B cell (primary cell): ENCODE measurements around the gene LHPP. TPM values are rescaled to one million over a fixed set of nuclear protein-coding genes. Genes with fewer than 3 reads are reported as not detected.
"Not testable (repeated sequence)": the region's sequence is repeated elsewhere in the genome, so short reads cannot be mapped to it uniquely, and the experiment has no call there.

ENCODE experiments used
- ATAC-seq: fragments of 200-7000 bp; cut with Tn5 transposase; one replicate; pipeline ENCODE4 v1.10.0; 2021; ENCODE audit warnings: low read depth, mild to moderate bottlenecking, moderate number of reproducible peaks, moderate library complexity
- CTCF ChIA-PET: fragments of 350-600 bp; sonication (Branson Sonifier 250); formaldehyde crosslinking; loops from one replicate; lab custom pipeline; 2021; ENCODE audit warnings: antibody characterized with exemption, inconsistent platforms; lab: Charles Lee
- POLR2A ChIA-PET: fragments of 350-600 bp; sonication (Branson Sonifier 250); formaldehyde crosslinking; loops from one replicate; lab custom pipeline; 2021; ENCODE audit warnings: antibody characterized with exemption; lab: Charles Lee
- DNase-seq: peaks from one replicate; pipeline ENCODE4 v3.0.0; 2013
- H2AFZ ChIP-seq: 2 replicates; pipeline ENCODE4 v1.6.1; 2012; ENCODE audit warnings: mild to moderate bottlenecking, low read depth, low read length; ENCODE audit not compliant: insufficient read depth, poor library complexity, severe bottlenecking
- H3K27ac ChIP-seq, 2 donors: 1 replicate in 1 of 2; 2 replicates in 1 of 2; pipeline ENCODE4 v1.5.1; 2012 to 2013; ENCODE audit warnings: low read length in 2 of 2, mild to moderate bottlenecking in 2 of 2, moderate library complexity in 1 of 2
- H3K27me3 ChIP-seq, 4 experiments: fragments of 200-600 bp in 1 of 4; sonication (generic) in 1 of 4; replicated peaks in 1 of 4; 1 replicate in 2 of 4; 2 replicates in 2 of 4; pipeline versions ENCODE4 v1.6.1 to v1.7.0; 2013 to 2016; ENCODE audit warnings: low read length in 3 of 4, mild to moderate bottlenecking in 2 of 4, mixed read lengths in 1 of 4, moderate library complexity in 1 of 4; ENCODE audit not compliant: insufficient read depth in 4 of 4, control insufficient read depth in 3 of 4; ENCODE audit errors: control extremely low read depth in 1 of 4
- H3K36me3 ChIP-seq, 2 experiments: replicated peaks in 1 of 2; 1 replicate in 1 of 2; 2 replicates in 1 of 2; pipeline versions ENCODE4 v1.6.1 to v1.7.1; 2013; ENCODE audit warnings: low read length in 1 of 2; ENCODE audit not compliant: insufficient read depth in 2 of 2, control insufficient read depth in 1 of 2; ENCODE audit errors: control extremely low read depth in 1 of 2, extremely low read depth in 1 of 2
- H3K4me1 ChIP-seq, 2 donors: fragments of 200-600 bp in 1 of 2; sonication (generic) in 1 of 2; 1 replicate in 1 of 2; 2 replicates in 1 of 2; pipeline versions ENCODE4 v1.5.1 to v1.6.1; 2013 to 2017; ENCODE audit warnings: low read length in 2 of 2; ENCODE audit not compliant: control insufficient read depth in 2 of 2, insufficient read depth in 2 of 2
- H3K4me2 ChIP-seq: replicated peaks from 2 replicates; pipeline ENCODE3; 2012; ENCODE audit warnings: mild to moderate bottlenecking, low read depth, low read length; ENCODE audit not compliant: poor library complexity, severe bottlenecking
- H3K4me3 ChIP-seq, 5 experiments: fragments of 200-600 bp in 1 of 5; sonication (generic) in 1 of 5; 1 replicate in 3 of 5; 2 replicates in 2 of 5; pipeline versions ENCODE4 v1.5.1 to v1.7.0; 2011 to 2016; ENCODE audit warnings: low read length in 4 of 5, mild to moderate bottlenecking in 4 of 5, low read depth in 2 of 5, control low read depth in 1 of 5, moderate library complexity in 1 of 5; ENCODE audit not compliant: insufficient read depth in 1 of 5; ENCODE audit errors: control extremely low read depth in 1 of 5, extremely low read depth in 1 of 5
- H3K79me2 ChIP-seq: fragments of 200-600 bp; sonication (generic); one replicate; pipeline ENCODE4 v1.6.0; 2016; ENCODE audit warnings: low read length; ENCODE audit not compliant: control insufficient read depth, insufficient read depth
- H3K9ac ChIP-seq: fragments of 200-600 bp; sonication (generic); 2 replicates; pipeline ENCODE4 v1.6.1; 2017; ENCODE audit warnings: mild to moderate bottlenecking, low read length, moderate library complexity
- H3K9me3 ChIP-seq, 3 donors: one replicate each; pipeline versions ENCODE4 v1.6.1 to v1.7.1; 2013; ENCODE audit warnings: low read length in 2 of 3; ENCODE audit not compliant: control insufficient read depth in 2 of 3, insufficient read depth in 1 of 3; ENCODE audit errors: control extremely low read depth in 1 of 3
- H4K20me1 ChIP-seq: 2 replicates; pipeline ENCODE4 v1.6.0; 2012; ENCODE audit warnings: mild to moderate bottlenecking, low read length; ENCODE audit not compliant: insufficient read depth, control insufficient read depth, poor library complexity, severe bottlenecking
- H3K27ac Mint-ChIP-seq: one replicate; pipeline ENCODE4 v1.8.0; 2021; ENCODE audit warnings: mixed read lengths
- H3K27me3 Mint-ChIP-seq: one replicate; pipeline ENCODE4 v1.8.0; 2021; ENCODE audit warnings: mixed read lengths
- H3K4me1 Mint-ChIP-seq: one replicate; pipeline ENCODE4 v1.8.0; 2021; ENCODE audit warnings: mixed read lengths
- H3K4me3 Mint-ChIP-seq: one replicate; pipeline ENCODE4 v1.8.0; 2021; ENCODE audit warnings: mixed read lengths
- H3K9me3 Mint-ChIP-seq: one replicate; pipeline ENCODE4 v1.8.0; 2022; ENCODE audit warnings: mixed read lengths; ENCODE audit not compliant: insufficient read depth
- EZH2 ChIP-seq: IDR thresholded peaks from 2 replicates; pipeline ENCODE4 v1.6.1; 2012; ENCODE audit warnings: borderline replicate concordance, low read depth, mild to moderate bottlenecking, moderate library complexity, low read length; ENCODE audit not compliant: insufficient read depth, poor library complexity, severe bottlenecking
- WGBS: methylation state at CpG from one replicate; pipeline ENCODE4 v1.1.5; 2013; ENCODE audit warnings: missing lambda C conversion rate; ENCODE audit not compliant: insufficient coverage; 5-methylcytosine and 5-hydroxymethylcytosine counted together
- intact Hi-C: fragments of 100-400 bp; cut with micrococcal nuclease; formaldehyde crosslinking; loops from one replicate; pipeline ENCODE4 v1.10.0; 2022
- polyA plus RNA-seq: library from polyadenylated mRNA; depleted of rRNA; stranded (reverse); fragments of >200 nt; gene quantifications from 2 replicates; pipeline ENCODE4 v1.2.3, GENCODE V29; 2012
- total RNA-seq, 2 donors: library from RNA; stranded (reverse); fragments of 120-200 nt in 1 of 2; gene quantifications; 1 replicate in 1 of 2; 2 replicates in 1 of 2; pipeline versions ENCODE4 v1.2.3 to v1.2.4, GENCODE V29; 2013 to 2022
- TF ChIP-seq, protein P1 (sequence below): fragments of 200-600 bp; IDR thresholded peaks from one replicate; pipeline ENCODE4 v1.8.0; 2022; ENCODE audit warnings: antibody characterized with exemption, mild to moderate bottlenecking

The LHPP gene
- total and polyA plus RNA-seq, 2 donors (not counting 1 experiment from before 2014, with no cell fraction given), result 60.2 to 83.5 TPM

DNA sequence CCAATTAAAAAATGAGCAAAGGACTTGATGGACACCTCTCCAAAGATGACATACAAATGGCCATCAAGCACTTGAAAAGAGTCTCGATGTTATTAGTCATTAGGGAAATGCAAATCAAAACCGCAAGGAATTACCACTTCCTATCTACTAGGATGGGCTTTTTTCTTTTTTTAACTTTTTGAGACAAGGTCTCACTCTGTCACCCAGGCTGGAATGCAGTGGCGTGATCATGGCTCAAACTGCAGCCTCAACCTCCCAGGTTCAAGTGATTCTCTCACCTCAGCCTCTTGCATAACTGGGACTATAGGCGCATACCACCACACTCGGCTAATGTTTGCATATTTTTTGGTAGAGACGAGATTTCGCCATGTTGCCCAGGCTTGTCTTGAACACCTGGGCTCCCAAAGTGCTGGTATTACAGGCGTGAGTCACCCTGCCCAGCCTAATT, 25.4 kb upstream of the LHPP start:
- H3K9me3 ChIP-seq, result no peaks in the 10 kb centered on the region
- H3K4me2 ChIP-seq, result peak overlapping the region; percentile 38
- ChIA-PET POLR2A (interaction anchor here (0.6 kb wide), 1 partner anchor 866 kb away, joined by 4 read pairs; no protein-coding TSS in a partner anchor), CTCF (no interaction called here)
- peaks cover 21% of the 10 kb centered on the region for H3K27me3 Mint-ChIP-seq
- no peak overlapping the region for H3K27ac ChIP-seq
- H3K4me1 Mint-ChIP-seq, result peaks cover 6% of the 10 kb centered on the region
- H4K20me1 ChIP-seq, result no peaks in the 10 kb centered on the region
- DNase-seq, result no peak
- no peaks in the 10 kb centered on the region for H3K9me3 Mint-ChIP-seq
- H2AFZ ChIP-seq, result no peak overlapping the region
- intact Hi-C loops, result no loop called here
- H3K27me3 ChIP-seq, result peaks cover 0 to 6% (median 0%) of the 10 kb centered on the region in 4 experiments
- H3K27ac Mint-ChIP-seq, result peak overlapping the region; percentile 37
- H3K79me2 ChIP-seq, result no peaks in the 10 kb centered on the region
- H3K4me1 ChIP-seq, result peaks cover 4 to 10% of the 10 kb centered on the region in 2 donors
- no peak for TF ChIP-seq EZH2
- TF ChIP-seq, protein P1, sequence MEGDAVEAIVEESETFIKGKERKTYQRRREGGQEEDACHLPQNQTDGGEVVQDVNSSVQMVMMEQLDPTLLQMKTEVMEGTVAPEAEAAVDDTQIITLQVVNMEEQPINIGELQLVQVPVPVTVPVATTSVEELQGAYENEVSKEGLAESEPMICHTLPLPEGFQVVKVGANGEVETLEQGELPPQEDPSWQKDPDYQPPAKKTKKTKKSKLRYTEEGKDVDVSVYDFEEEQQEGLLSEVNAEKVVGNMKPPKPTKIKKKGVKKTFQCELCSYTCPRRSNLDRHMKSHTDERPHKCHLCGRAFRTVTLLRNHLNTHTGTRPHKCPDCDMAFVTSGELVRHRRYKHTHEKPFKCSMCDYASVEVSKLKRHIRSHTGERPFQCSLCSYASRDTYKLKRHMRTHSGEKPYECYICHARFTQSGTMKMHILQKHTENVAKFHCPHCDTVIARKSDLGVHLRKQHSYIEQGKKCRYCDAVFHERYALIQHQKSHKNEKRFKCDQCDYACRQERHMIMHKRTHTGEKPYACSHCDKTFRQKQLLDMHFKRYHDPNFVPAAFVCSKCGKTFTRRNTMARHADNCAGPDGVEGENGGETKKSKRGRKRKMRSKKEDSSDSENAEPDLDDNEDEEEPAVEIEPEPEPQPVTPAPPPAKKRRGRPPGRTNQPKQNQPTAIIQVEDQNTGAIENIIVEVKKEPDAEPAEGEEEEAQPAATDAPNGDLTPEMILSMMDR, result no peak
- no peak overlapping the region for H3K4me3 ChIP-seq
- 79% methylated on average over 6 of the region's 8 CpGs for WGBS
- no peak overlapping the region for H3K9ac ChIP-seq
- no peaks in the 10 kb centered on the region for H3K36me3 ChIP-seq
- ATAC-seq, result peak; percentile 24
- H3K4me3 Mint-ChIP-seq, result peak overlapping the region; percentile 63

DNA sequence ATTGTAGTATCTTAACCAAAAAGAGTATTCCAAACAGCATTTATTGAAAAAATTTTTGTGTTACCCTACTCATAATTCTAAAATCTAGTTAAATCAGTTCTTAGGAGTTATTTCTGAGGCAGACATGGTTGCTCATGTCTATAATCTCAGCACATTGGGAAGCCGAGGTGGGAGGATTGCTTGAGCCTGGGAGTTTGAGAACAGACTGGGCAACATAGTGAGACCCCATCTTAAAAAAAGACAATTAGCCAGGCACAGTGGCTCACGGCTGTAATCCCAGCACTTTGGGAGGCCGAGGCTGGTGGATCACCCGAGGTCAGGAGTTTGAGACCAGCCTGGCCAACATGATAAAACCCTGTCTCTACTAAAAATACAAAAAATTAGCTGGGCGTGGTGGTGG, 19.9 kb upstream of the LHPP start:
- H3K9me3 Mint-ChIP-seq, H4K20me1 ChIP-seq, ATAC-seq, H3K79me2 ChIP-seq, H3K4me3 Mint-ChIP-seq, H3K9ac ChIP-seq, H3K27ac Mint-ChIP-seq, H3K4me3 ChIP-seq, H2AFZ ChIP-seq, H3K27ac ChIP-seq, DNase-seq, H3K4me1 ChIP-seq, H3K4me1 Mint-ChIP-seq, POLR2A ChIA-PET, CTCF ChIA-PET, H3K4me2 ChIP-seq, intact Hi-C loops, H3K36me3 ChIP-seq, H3K9me3 ChIP-seq: not testable (repeated sequence)
- H3K27me3 ChIP-seq, result peaks cover 0 to 13% (median 9%) of the 10 kb centered on the region in 4 experiments
- peaks cover 44% of the 10 kb centered on the region for H3K27me3 Mint-ChIP-seq
- 94% methylated on average over 3 of the region's 5 CpGs for WGBS
